IPS DF 4.7 (cell line): Measurements from ENCODE around the gene ATL1.
"Not testable (repeated sequence)": the region's sequence is repeated elsewhere in the genome, so short reads cannot be mapped to it uniquely, and the experiment has no call there.

Source experiments
- DNase-seq: peaks from one replicate; pipeline ENCODE4 v3.0.0-alpha.2; 2013; ENCODE audit warnings: low spot score; ENCODE audit errors: extremely low read depth

Gene ATL1

DNA sequence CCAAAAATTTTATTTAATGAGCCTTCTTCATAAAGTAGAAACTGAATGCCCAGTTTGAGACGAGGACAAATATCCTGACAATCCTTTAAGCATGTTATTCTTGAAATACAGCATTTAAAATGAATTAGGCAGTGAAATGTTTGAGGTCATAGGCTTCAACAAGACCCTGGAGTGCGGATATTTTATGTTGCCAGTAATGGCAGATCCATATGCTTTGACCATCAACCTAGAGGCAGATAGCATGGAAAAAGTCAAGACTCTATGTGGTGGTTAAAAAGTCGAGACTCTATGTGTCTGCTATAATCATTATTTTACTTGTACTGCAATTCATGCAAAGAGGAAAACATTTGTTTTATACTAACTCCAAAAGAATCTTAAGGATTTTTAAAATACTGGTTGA, 25.5 kb upstream of the ATL1 start:
- DNase-seq = no peak

DNA sequence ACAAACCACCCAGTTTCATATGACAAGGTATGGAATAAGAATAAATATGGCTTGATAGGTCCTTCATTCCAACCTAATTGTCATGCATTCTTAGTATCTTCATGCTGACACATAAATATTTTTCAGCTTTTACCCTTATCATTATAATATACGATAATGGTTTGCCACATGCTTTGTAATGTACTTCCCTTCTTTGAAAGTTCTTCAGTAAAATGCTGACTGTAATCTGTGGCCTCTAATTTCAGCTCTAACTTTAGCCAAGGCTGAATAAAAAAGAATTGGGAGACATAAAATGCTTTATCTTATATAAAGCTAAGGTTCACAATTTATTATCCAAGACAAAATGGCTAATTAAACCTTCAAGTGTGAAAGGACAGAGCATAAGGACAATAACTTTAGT, 24.9 kb upstream of the ATL1 start:
- no peak for DNase-seq

DNA sequence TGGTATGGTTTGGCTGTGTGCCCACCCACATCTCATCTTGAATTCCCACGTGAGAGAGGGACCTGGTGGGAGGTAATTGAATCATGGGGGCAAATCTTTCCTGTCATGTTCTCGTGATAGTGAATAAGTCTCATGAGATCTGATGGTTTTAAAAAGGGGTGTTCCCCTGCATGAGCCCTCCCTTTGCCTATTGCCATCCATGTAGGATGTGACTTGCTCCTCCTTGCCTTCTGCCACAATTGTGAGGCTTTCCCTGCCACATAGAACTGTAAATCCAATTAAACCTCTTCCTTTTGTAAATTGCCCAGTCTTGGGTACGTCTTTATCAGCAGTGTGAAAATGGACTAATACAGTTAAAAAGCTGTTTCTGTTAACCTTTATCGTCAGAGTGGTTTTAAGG, 21.9 kb upstream of the ATL1 start:
- DNase-seq = not testable (repeated sequence)

DNA sequence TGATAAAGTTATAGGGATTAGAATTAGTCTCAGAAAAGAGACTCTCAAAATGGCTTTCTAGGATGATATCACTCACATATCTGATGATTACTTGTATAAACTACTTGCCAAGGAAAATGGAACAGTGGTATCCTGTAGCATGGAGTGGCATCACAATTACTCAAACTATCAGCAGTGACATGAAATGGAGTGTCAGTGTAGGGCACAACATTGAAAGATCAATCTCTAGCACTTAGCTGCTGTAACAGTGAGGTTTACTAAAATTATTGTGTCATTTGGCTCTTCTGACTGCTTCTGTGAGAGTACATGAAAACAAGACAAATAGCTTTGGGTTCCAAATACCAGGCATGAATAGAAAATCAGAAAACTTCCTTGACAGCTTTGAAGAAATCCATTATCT, 20.9 kb upstream of the ATL1 start:
- no peak for DNase-seq

DNA sequence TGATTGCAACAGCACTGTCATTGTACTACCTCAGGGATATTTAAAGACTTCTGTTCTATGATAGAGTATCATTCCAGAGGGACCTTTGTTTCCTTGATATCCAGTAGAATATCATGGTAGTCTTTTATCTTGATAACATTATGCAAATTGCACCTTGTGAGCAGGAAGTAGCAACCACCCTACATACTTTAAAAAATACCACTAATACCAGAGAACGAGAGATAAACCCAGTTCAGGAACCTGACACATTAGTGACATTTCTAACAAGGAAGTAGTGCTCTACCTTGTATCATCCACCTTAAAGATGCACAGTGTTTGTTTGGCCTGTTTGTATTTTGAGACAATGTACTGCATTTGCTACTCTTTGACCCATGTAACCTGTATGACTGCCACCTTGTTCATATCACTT, 18.8 kb upstream of the ATL1 start:
- no peak for DNase-seq

DNA sequence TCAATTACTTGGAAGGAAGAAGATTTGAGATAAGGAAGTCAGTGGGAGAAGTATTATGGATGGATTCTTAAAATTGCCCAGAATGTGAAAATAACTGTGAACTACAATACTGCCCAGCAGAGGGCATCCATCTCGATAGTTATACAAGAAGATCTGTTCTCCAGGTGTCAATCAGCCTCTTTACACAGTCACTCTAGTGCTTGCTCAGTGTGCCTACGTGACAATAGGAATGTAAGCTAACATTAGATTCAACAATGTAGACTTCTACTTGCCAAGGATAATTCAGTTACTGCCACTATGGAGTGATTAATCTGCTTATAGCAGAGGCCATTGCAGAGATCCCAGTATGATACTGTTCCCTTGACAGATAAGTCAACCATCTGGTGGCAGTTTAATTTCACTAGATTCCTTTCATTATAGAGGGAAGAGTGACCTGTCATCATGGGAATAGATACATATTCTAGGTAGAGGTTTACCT, 17.0 kb upstream of the ATL1 start:
- no peak for DNase-seq

DNA sequence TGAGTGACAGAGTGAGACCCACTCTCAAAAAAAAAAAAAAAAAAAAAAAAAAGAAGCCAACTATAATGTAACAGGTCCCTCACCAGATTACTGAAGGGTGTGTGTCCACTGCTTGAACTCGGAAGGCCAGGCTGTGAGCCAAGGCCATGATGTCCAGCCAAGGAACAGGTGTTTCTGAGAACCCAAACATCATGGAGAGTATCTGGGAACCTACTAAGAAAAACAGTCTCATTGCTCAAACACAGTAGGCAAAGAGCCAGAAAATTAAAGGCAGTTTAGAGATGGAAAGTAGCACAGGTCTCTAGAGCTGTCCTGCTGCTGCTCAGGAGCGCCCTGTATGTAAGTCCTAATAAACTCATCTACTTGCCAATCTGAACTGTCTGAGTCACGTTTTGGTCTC, 15.0 kb upstream of the ATL1 start:
- no peak for DNase-seq

DNA sequence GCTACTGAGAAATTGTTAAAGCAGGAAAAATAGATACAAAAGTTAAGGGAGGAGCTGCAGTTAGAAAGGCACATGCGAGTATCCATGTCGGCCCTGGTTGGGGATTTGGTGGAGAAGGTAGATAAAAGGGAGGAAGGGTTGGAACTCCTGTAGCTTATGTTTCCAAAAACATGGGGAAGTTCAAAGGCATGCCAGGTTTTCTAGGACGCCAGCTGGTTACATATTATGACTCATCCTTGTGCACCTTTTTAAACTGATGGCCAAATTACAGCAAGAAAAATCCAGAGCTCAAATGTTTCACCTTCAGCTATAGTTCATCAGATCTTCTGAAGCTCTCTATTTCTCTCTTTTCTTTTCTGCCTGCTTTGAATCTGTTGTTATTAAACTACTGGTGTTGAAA, 14.3 kb upstream of the ATL1 start:
- DNase-seq = no peak

DNA sequence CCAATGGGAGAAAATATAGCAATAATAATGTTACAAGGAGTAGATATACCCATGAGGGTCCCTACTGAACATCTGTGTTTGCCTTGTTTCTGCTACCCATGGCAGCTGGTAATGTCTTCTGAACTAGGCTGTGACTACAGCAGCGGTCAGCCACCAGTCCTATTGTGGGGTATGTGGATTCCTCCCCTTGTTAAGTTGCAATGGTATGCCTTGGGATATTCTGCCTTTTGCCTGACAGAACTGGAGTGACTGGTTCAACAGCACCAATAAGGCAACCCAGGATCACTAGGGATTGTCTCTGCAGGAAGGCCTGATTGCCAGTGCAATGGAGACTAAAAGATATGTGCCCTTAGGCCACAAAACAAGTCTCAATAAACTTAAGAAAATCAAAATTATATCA, 9.7 kb upstream of the ATL1 start:
- DNase-seq = no peak

DNA sequence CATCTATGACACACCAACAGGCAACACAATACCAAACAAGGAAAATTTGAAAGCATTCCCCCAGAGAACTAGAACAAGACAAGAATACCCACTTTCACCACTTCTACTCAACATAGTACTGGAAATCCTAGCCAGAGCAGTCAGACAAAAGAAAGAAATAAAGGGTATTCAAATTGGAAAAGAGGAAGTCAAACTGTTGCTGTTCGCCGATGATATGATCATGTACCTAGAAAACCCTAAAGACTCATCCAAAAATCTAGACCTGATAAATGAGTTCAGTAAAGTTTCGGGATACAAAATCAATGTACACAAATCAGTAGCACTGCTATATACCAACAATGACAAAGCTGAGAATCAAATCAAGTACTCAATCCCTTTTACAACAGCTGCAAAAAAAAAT, 8.1 kb upstream of the ATL1 start:
- DNase-seq = no peak

DNA sequence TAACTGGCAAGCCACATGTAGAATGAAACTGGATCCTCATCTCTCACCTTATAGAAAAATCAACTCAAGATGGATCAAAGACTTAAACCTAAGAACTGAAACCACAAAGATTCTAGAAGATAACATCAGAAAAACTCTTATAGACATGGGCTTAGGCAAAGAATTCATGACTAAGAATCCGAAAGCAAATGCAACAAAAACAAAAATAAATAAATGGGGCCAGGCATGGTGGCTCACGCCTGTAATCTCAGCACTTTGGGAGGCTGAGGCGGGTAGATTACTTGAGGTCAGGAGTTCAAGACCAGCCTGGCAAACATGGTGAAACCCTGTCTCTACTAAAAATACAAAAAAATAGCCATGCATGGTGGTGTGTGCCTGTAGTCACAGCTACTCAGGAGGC, 7.1 kb upstream of the ATL1 start:
- DNase-seq = not testable (repeated sequence)

DNA sequence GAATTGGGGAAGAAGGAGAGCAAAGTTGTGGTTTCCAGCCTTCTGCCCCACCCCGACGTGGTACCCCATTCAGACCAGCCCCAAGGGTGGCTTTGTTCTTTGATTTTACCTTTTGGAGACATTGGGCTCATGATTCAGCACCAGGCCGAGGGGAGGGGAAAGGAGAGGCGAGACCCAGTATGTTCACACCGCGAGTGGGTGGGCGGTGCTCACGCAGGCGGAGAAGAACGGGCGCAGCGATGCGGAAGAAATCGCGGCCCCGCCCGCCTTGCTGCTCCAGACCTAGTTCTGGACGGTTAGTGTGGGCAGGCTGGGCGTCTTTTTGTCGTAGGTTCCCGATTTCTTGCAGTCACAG, 963 bp downstream of the ATL1 start:
- no peak for DNase-seq

DNA sequence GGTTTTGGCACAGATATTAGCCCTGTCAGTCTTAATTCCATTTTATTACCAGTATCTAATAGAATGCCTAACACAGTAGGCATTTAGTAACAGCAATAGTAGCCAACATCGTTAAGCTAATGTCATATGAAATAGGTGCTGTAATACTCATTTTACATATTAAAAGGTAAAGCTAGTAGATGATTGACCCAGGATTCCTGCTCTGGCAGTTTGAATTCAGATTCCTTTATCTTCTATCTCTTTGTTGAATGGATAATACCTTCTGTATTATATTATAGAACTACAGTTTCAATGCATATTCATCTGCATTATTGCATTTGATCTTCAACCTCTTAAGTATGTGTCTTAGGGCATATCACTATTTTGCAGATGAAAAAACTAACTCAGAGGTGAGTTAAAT, 2.9 kb downstream of the ATL1 start:
- no peak for DNase-seq

DNA sequence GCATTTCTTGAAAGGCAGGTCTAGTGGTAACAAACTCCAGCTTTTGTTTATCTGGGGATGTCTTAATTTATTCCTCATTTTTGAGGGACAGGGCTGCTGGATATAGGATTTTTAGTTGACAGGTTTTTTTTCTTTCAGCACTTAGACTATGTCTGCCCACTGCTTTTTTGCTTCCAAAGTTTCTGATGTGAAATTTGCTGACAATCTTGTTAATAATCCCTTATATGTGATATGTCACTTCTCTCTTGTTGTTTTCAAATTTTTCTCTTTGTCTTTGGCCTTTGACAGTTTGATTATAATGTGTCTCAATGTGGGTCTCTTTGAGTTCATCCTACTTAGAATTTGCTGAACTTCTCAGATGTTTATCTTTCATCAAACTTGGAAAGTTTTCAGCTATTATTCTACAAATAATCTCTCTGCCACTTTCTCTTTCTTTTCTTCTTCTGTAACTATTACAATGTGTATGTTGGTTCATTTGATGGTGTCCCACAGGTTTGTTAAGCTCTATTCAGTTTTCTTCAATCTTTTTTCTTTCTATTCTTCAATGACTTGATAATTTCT, 9.8 kb downstream of the ATL1 start:
- no peak for DNase-seq

DNA sequence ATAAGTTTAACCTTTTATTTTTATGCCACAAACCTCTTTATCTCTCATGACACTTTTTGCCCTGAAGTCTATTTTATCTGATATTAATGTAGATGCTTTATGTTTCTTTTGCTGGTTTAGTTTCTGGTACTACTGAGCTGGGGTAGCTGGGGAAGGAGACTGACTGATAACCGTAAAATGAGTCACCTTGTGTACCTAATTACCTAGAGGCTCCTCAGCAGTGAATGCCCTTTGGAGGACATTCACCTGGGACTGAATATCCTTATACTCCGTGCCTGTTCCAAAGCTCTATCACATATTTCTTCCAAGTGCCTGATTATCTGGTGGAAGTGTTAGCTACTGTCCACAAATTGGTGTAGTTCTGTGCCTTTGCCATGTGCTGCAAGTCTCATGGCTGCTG, 13.9 kb downstream of the ATL1 start:
- no peak for DNase-seq

DNA sequence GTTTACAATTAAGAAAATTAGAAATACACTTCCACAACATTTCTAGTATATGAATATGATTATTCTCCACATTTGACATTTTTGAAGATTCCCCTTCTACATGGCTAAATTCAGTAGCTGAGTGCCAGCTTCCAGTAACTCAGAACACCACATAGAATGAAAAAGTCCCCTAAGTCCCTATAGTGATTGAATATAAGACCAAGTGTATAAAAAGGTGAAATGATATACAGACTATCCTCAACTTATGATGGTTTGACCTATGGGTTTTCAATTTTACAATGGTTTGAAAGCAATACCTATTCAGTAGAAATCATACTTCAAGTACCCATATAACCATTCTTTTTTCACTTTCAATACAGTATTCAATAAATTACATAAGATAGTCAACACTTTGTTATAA, 15.8 kb downstream of the ATL1 start:
- DNase-seq = no peak

DNA sequence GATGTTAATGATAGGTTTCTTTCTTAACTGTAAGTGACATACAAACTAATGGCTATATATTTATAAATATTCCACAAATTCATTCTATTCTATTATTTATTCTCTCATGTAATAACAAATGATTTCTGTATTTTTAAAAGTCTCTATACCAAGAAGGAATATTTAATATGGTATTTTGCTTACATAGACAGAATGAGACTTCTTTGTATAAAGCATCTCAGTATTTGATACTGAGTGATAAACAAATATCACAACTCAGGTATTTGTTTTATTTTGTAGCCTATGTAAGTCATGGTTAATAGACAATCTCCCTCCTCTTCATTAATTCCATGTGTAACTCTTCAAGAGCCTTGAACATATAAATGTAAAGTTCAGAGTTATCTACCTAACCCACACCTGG, 18.0 kb downstream of the ATL1 start:
- no peak for DNase-seq

DNA sequence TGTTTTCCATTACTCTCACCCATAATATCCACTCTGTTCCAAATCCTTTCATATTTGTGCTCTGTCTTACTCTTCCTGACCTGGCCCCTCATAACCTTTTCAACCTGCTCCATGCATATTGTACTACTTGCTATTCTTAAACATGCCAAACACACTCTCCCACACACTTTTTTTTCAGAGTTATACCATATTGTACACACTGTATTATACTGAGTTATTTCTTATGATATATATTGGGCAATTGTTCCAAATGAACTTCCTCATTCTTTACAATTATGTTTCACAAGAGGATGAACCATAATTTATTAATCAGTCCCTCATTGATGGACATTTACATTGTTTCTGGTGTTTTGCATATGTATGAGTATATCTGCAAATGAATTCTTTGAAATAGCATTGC, 18.5 kb downstream of the ATL1 start:
- no peak for DNase-seq

DNA sequence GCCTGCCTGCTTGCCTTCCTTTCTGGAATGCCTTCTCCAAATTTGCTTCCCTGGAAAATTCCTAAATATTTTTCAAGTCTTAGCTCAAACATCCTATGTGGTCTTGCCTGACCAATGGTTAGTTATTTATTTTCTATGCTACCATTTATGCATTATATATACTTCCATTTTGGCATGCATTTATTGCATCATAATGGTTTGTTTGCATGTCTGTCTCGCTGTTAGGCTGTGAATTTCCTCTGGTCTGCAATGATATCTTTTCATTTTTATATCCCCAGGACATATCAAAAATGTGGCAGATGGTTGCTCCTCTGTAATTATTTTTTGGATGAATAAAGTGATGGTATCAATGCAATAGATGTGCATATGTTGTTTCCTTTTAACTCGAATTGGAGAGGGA, 30.5 kb downstream of the ATL1 start:
- no peak for DNase-seq

DNA sequence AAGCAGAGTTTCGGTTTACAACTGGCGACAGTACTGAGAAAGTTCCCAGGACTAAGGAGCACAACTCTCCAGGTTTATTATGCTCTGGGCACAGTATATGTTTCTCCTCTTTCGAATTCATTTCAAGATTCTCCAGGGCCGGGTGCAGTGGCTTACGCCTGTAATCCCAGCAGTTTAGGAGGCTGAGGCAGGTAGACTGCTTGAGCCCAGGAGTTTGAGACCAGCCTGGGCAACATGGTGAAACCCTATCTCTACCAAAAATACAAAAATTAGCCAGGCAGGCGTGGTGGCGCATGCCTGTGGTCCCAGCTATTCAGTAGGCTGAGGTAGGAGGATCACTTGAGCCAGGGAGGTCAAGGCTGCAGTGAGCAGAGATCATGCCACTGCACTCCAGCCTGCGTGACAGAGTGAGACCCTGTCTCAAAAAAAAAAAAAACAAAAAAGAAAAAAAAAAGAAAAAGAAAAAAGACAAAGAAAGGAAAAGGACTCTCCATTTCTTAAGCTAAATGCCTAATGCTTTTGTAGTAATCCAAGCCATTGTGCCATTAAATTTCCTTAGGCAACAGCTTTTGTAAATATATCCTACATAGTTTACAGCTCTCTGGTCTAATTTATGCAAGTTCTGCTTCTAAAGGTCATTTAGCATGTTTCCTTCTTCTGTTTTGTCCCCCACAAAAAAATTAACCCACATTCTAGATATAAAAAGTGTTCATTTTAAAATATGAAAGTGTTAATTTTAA, 34.8 kb downstream of the ATL1 start:
- DNase-seq = no peak

DNA sequence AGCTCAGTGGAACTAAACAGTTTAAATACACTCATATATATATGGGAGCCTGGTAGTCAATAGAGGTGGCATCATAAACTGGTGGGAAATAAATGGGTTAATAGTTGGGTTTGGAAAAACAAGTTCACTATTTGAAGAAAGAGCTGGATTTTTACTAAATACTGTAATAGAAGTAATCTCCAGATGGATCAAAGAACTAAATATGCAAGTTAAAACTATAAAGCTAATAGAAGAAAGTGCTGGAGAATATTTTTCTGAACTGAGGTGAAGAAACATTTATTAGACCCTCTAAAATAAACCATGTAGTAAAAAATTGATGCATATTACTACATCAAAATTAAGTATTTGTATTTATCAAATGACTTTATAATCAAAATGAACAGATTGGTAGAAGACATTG, 38.8 kb downstream of the ATL1 start:
- no peak for DNase-seq

DNA sequence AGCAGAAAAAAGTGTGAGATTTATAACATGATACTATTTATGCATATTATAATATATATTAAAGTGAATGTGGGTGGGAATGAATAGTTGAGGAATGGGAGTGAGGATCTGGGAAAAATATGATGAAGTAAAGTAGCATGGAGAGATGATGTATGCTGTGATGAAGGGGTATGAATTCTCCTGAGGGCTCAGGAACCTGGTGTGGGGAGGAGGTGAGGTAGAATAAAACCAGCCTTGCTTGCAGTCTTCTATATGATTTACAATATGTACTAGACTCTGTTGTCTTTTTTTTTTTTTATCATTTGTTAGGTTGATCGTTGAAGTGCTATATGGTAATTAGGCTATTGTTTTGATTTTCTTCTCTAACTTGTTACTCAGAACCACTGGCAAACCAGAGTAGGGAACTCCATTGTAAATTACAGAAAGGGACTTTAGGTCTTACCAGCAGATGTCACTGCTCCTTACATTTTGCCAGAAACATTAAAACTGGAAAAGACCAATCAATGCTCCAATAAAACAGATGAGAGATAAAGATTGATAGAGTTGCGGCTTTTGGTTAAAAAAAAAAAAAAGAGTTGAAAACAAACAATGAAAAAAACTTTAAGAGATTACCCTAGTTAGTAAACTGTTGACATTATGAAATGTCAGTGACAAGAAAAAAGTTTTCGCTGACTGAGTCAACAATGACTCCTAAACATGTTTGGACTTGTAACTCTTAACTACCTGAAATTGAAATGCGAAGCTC, 39.9 kb downstream of the ATL1 start:
- DNase-seq = no peak

DNA sequence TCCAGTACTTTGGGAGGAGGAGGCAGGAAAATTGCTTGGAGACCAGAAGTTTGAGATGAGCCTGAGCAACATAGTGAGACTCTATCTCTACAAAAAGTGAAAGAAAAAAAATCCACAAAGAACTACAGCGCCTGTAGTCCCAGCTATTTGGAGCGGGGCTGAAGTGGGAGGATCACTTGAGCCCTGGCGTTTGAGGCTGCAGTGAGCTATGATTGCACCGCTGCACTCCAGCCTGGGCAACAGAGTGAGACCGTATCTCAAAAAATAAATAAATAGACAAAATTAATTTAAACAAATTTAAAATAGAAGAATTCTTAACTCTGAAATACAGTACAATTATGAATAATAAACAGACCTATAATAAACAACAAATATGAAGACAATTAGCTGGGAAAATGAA, 40.9 kb downstream of the ATL1 start:
- DNase-seq = no peak
